SK-N-MC (cell line): ENCODE results near the gene E2F4.

Experiments used
- DNase-seq: peaks from one replicate; pipeline ENCODE4 v3.0.0-alpha.2; 2011; ENCODE audit warnings: low read depth, low spot score
- H3K27ac ChIP-seq: fragments of 200-600 bp; sonication (generic); 2 replicates; pipeline ENCODE4 v1.5.1; 2016; ENCODE audit warnings: mixed run types
- H3K36me3 ChIP-seq: fragments of 200-600 bp; sonication (generic); 2 replicates; pipeline ENCODE4 v1.6.1; 2017; ENCODE audit warnings: antibody characterized with exemption, low read length, mixed read lengths; ENCODE audit not compliant: insufficient read depth
- H3K4me3 ChIP-seq: fragments of 200-600 bp; sonication (generic); 2 replicates; pipeline ENCODE4 v1.5.1; 2016
- H3K9ac ChIP-seq: fragments of 200-600 bp; sonication (generic); 2 replicates; pipeline ENCODE4 v1.8.0; 2017; ENCODE audit warnings: mixed run types, mixed read lengths; ENCODE audit not compliant: insufficient read length
- H3K9me3 ChIP-seq: fragments of 200-600 bp; sonication (generic); 2 replicates; pipeline ENCODE4 v1.6.1; 2017; ENCODE audit warnings: low read depth, mild to moderate bottlenecking, antibody characterized with exemption, low read length, moderate library complexity, mixed read lengths
- EZH2 ChIP-seq: fragments of 200-600 bp; sonication (generic); IDR thresholded peaks from one replicate; pipeline ENCODE4 v1.6.1; 2017; ENCODE audit warnings: antibody characterized with exemption
- FOXP2 ChIP-seq: optimal IDR thresholded peaks from 2 replicates; pipeline ENCODE3; 2011; ENCODE audit warnings: mild to moderate bottlenecking, moderate library complexity; ENCODE audit not compliant: insufficient read depth; ENCODE audit errors: extremely low read length, control extremely low read depth
- POLR2AphosphoS5 ChIP-seq: IDR thresholded peaks from 2 replicates; pipeline ENCODE4 v1.6.1; 2012; ENCODE audit warnings: mild to moderate bottlenecking, low read depth, low read length, borderline replicate concordance

The E2F4 gene

GRCh38 chr16:67185651-67186134, 6.3 kb upstream of the E2F4 start:
- Histone ChIP-seq H3K27ac (no peak overlapping the region), H3K9me3 (no peaks in the 10 kb centered on the region), H3K36me3 (no peaks in the 10 kb centered on the region), H3K9ac (no peak overlapping the region), H3K4me3 (no peak overlapping the region)
- no peak for DNase-seq
- TF ChIP-seq FOXP2 (no peak), POLR2AphosphoS5 (no peak), EZH2 (no peak)

GRCh38 chr16:67186550-67186950, 5.4 kb upstream of the E2F4 start:
- Histone ChIP-seq H3K9me3 (no peaks in the 10 kb centered on the region), H3K36me3 (no peaks in the 10 kb centered on the region), H3K9ac (no peak overlapping the region), H3K27ac (no peak overlapping the region), H3K4me3 (no peak overlapping the region)
- DNase-seq, result no peak
- TF ChIP-seq FOXP2, result no peak
- TF ChIP-seq EZH2, result no peak
- TF ChIP-seq POLR2AphosphoS5, result no peak

GRCh38 chr16:67187175-67187890, 4.6 kb upstream of the E2F4 start:
- Histone ChIP-seq H3K9me3 (no peaks in the 10 kb centered on the region), H3K4me3 (no peak overlapping the region), H3K9ac (no peak overlapping the region), H3K27ac (no peak overlapping the region), H3K36me3 (no peaks in the 10 kb centered on the region)
- no peak for DNase-seq
- TF ChIP-seq POLR2AphosphoS5, result no peak

GRCh38 chr16:67188323-67188722, 3.6 kb upstream of the E2F4 start:
- H3K9me3 ChIP-seq, result no peaks in the 10 kb centered on the region
- no peak for TF ChIP-seq EZH2
- TF ChIP-seq POLR2AphosphoS5, result no peak
- TF ChIP-seq FOXP2, result no peak
- H3K4me3 ChIP-seq, result no peak overlapping the region
- DNase-seq, result no peak
- no peak overlapping the region for H3K27ac ChIP-seq
- no peaks in the 10 kb centered on the region for H3K36me3 ChIP-seq
- H3K9ac ChIP-seq, result no peak overlapping the region

- H3K27ac ChIP-seq, result no peak overlapping the region
- no peak overlapping the region for H3K9ac ChIP-seq
- no peak overlapping the region for H3K4me3 ChIP-seq
- no peaks in the 10 kb centered on the region for H3K36me3 ChIP-seq
- no peak for TF ChIP-seq POLR2AphosphoS5
- TF ChIP-seq EZH2, result no peak
- no peak for TF ChIP-seq FOXP2
- no peak for DNase-seq
- H3K9me3 ChIP-seq, result no peaks in the 10 kb centered on the region
These were observed 3.2 kb upstream of the E2F4 start for GRCh38 chr16:67188798-67189197.

GRCh38 chr16:67190041-67190440, 1.9 kb upstream of the E2F4 start, which contains the start of gene EXOC3L1:
Gene EXOC3L1, minus strand, starts transcription at chr16:67190136. Its CDS starts 460 bp downstream, at chr16:67189676.
- DNase-seq, result no peak
- no peak within 1 kb of the TSS for H3K4me3 ChIP-seq

GRCh38 chr16:67190448-67191399, 1.2 kb upstream of the E2F4 start:
- Histone ChIP-seq H3K9ac (no peak overlapping the region), H3K27ac (no peak overlapping the region)
- no peak for DNase-seq

More at GRCh38 chr16:67190041-67190440, 1.9 kb upstream of the E2F4 start, which contains the start of gene EXOC3L1:
- no peaks in the 10 kb centered on the region for H3K9me3 ChIP-seq
- H3K9ac ChIP-seq, result no peak within 1 kb of the TSS
- H3K36me3 ChIP-seq, result peaks cover 8% of the 10 kb centered on the region; the same call in 1 of the 2 replicates
- TF ChIP-seq EZH2 (no peak), POLR2AphosphoS5 (no peak), FOXP2 (no peak)
- H3K27ac ChIP-seq, result no peak within 1 kb of the TSS

GRCh38 chr16:67191411-67191994, 452 bp upstream of the E2F4 start:
- Histone ChIP-seq H3K36me3 (peaks cover 18% of the 10 kb centered on the region; the same call in 1 of the 2 replicates), H3K9ac (peak overlapping the region; percentile 26), H3K27ac (no peak overlapping the region), H3K9me3 (no peaks in the 10 kb centered on the region), H3K4me3 (peak overlapping the region; percentile 80)
- TF ChIP-seq EZH2, result no peak
- TF ChIP-seq POLR2AphosphoS5, result no peak
- TF ChIP-seq FOXP2, result no peak
- DNase-seq, result no peak

More at GRCh38 chr16:67190448-67191399, 1.2 kb upstream of the E2F4 start:
- no peak overlapping the region for H3K4me3 ChIP-seq
- no peak for TF ChIP-seq EZH2
- no peak for TF ChIP-seq POLR2AphosphoS5
- TF ChIP-seq FOXP2, result no peak
- H3K9me3 ChIP-seq, result no peaks in the 10 kb centered on the region
- peaks cover 15% of the 10 kb centered on the region; the same call in 1 of the 2 replicates for H3K36me3 ChIP-seq
